Transverse colon (tissue), 4 donors: ENCODE measurements around the gene DISP1. TPM values are rescaled to one million over a fixed set of nuclear protein-coding genes. Genes with fewer than 3 reads are reported as not detected.

Source experiments
- DNase-seq: peaks from one replicate; pipeline ENCODE4 v3.0.0-alpha.2; 2019
- H3K27ac ChIP-seq, 4 donors: fragments of 200-600 bp; sonication (generic); 2 replicates each; pipeline ENCODE4 v1.5.1; 2016 to 2018; ENCODE audit warnings: inconsistent platforms in 4 of 4
- H3K27me3 ChIP-seq: fragments of 200-600 bp; sonication (generic); 2 replicates; pipeline ENCODE4 v1.5.1; 2017; ENCODE audit warnings: inconsistent platforms
- H3K36me3 ChIP-seq, 4 donors: fragments of 200-600 bp; sonication (generic); 2 replicates each; pipeline ENCODE4 v1.5.1; 2017 to 2019; ENCODE audit warnings: inconsistent platforms in 4 of 4
- H3K4me1 ChIP-seq, 4 donors: fragments of 200-600 bp; sonication (generic); 2 replicates each; pipeline ENCODE4 v1.5.1; 2017 to 2020; ENCODE audit warnings: inconsistent platforms in 4 of 4
- H3K4me3 ChIP-seq, 4 donors: fragments of 200-600 bp; sonication (generic); 1 replicate in 1 of 4; 2 replicates in 3 of 4; pipeline versions ENCODE4 v1.5.1 to v1.6.1; 2017 to 2019; ENCODE audit warnings: inconsistent platforms in 4 of 4
- H3K9me3 ChIP-seq, 2 donors: fragments of 200-600 bp; sonication (generic); 2 replicates each; pipeline ENCODE4 v1.5.1; 2017 to 2019; ENCODE audit warnings: inconsistent platforms in 2 of 2
- EP300 ChIP-seq: sonication (generic); formaldehyde crosslinking; IDR thresholded peaks from one replicate; pipeline ENCODE4 v1.6.1; 2017; ENCODE audit warnings: antibody characterized with exemption, low read depth
- POLR2A ChIP-seq: fragments of 450-650 bp; IDR thresholded peaks from one replicate; pipeline ENCODE4 v1.6.1; 2016; ENCODE audit warnings: antibody characterized with exemption, mild to moderate bottlenecking, moderate library complexity
- POLR2AphosphoS5 ChIP-seq, 3 donors: sonication (generic); formaldehyde crosslinking; IDR thresholded peaks; one replicate each; pipeline ENCODE4 v1.6.1; 2016; ENCODE audit warnings: antibody characterized with exemption in 3 of 3
- WGBS, 2 donors: methylation state at CpG; one replicate each; pipeline ENCODE4 v1.1.5; 2018; ENCODE audit warnings: low coverage in 1 of 2; 5-methylcytosine and 5-hydroxymethylcytosine counted together
- in situ Hi-C, 4 donors: fragments of 200-750 bp; cut with MboI; loops; one replicate each; pipeline versions ENCODE4 v1.15.0 to v1.15.1; 2017; ENCODE audit warnings: low sequenced_read_pairs in 3 of 4, low pct_ligation_motif_present in 1 of 4, low pct_unique_long_range_greater_than_20kb in 1 of 4
- intact Hi-C: fragments of 100-400 bp; cut with DNase I; formaldehyde crosslinking; loops from one replicate; pipeline ENCODE4 v1.15.1; 2023; ENCODE audit warnings: low total_unique reads
- total RNA-seq, 4 donors: library from RNA; depleted of rRNA; stranded (reverse); fragments of >200 nt; gene quantifications; one replicate each; pipeline ENCODE4 v1.1.0, GENCODE V29; 2016
- TF ChIP-seq, protein P1 (sequence below), 5 experiments: fragments of 200-600 bp in 3 of 5; fragments of 450-650 bp in 2 of 5; sonication (generic) in 3 of 5; IDR thresholded peaks; 1 replicate in 2 of 5; 2 replicates in 3 of 5; pipeline ENCODE4 v1.5.1; 2016 to 2017; ENCODE audit warnings: antibody characterized with exemption in 5 of 5, inconsistent platforms in 3 of 5, mild to moderate bottlenecking in 2 of 5, moderate library complexity in 1 of 5

DISP1 gene
- total RNA-seq, 4 donors from 2014 or later = 2.2 to 7.2 (median 5.6) TPM

DNA sequence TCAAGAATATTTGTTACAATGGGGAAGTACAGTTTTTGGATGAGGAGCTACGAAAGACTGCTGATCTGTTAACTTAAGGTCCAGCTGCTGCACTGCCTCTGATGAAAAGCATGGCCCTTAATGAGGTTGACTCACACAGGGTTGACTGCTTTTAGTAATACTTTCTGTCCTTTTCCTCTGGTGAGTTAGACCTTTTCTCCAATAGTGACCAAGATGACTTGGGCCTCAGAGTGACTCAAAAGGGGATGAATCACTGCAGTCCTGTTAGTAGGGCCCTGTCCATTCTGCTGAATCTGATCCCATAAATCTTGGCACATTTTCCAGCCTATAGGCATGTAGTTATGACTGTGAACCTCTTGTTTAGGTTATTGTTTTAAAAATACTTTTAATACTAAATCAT, 2.7 kb downstream of the DISP1 start:
- no peaks in the 10 kb centered on the region for H3K9me3 ChIP-seq
- intact Hi-C loops (no loop called here), in situ Hi-C loops (no loop called here)
- no peaks in the 10 kb centered on the region for H3K36me3 ChIP-seq
- H3K27ac ChIP-seq = peak overlapping the region; percentile 19 to 96 (median 56)
- WGBS, 2 donors = 61 to 75% methylated on average over 1 of the region's 1 CpG
- TF ChIP-seq, protein P1, sequence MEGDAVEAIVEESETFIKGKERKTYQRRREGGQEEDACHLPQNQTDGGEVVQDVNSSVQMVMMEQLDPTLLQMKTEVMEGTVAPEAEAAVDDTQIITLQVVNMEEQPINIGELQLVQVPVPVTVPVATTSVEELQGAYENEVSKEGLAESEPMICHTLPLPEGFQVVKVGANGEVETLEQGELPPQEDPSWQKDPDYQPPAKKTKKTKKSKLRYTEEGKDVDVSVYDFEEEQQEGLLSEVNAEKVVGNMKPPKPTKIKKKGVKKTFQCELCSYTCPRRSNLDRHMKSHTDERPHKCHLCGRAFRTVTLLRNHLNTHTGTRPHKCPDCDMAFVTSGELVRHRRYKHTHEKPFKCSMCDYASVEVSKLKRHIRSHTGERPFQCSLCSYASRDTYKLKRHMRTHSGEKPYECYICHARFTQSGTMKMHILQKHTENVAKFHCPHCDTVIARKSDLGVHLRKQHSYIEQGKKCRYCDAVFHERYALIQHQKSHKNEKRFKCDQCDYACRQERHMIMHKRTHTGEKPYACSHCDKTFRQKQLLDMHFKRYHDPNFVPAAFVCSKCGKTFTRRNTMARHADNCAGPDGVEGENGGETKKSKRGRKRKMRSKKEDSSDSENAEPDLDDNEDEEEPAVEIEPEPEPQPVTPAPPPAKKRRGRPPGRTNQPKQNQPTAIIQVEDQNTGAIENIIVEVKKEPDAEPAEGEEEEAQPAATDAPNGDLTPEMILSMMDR (IDR thresholded peaks at IDR 0.05) = no peak
- TF ChIP-seq EP300 = no peak
- no peak for TF ChIP-seq POLR2A
- peak in 2 of 3 donors; percentile 21 to 27 for TF ChIP-seq POLR2AphosphoS5 (IDR thresholded peaks at IDR 0.05)
- no peak for DNase-seq
- peaks cover 3 to 26% (median 11%) of the 10 kb centered on the region in 4 donors for H3K4me1 ChIP-seq
- no peak overlapping the region for H3K4me3 ChIP-seq
- H3K27me3 ChIP-seq = no peaks in the 10 kb centered on the region

DNA sequence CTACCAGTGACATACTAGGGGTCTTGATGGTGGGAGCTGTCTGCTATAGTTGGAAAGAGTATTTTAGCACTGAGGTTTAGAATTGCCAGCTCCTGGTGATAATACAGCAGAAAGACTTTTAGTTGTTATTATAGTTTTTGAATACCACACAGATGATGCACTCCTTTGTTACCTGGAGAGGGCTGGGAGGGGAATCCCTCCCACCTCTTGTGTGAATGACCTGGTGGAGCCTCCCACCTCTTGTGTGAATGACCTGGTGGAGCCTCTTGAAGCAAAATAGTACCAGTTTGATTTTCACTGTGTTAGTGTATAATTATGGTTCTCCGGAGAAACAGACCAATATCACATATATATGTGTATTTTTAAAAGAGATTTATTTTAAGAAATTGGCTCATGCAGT, 3.3 kb downstream of the DISP1 start:
- Histone ChIP-seq H3K4me3 (no peak overlapping the region), H3K4me1 (peaks cover 3 to 26% (median 11%) of the 10 kb centered on the region in 4 donors), H3K27ac (peak overlapping the region in 3 of 4 donors; percentile 19 to 96 (median 93)), H3K36me3 (no peaks in the 10 kb centered on the region), H3K27me3 (no peaks in the 10 kb centered on the region), H3K9me3 (no peaks in the 10 kb centered on the region)
- WGBS, 2 donors = 67 to 100% methylated on average over 1 of the region's 1 CpG
- TF ChIP-seq POLR2A (no peak), POLR2AphosphoS5 (IDR thresholded peaks at IDR 0.05) (no peak), EP300 (no peak)
- TF ChIP-seq, protein P1 (IDR thresholded peaks at IDR 0.05) = no peak
- in situ Hi-C loops = no loop called here
- intact Hi-C loops = no loop called here
- DNase-seq = no peak

DNA sequence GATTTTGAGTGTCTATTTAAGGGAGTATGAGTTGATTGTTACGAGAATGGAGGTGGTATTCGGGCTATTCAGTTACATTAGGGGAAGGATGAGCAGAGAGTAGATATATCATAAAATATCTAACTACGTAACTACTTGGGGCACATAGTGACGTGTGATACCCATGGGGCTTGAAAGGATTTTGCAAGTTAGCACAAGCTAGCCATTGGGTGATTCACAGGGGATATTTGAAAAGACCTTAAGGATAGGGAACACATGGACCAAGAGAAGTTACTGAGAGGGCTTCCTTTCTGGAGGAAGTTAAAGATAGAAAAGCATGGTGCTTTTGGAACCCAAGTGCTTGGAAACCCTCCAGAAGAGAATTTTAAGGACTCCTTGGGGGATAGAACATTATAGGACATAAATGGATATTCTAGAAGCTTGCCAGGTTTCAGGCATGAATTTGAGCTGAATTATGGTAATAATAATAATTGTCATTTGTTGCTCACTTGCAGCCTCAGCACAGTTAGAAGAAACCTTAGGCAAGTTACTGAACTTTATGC, 5.4 kb downstream of the DISP1 start:
- WGBS, 2 donors = 89 to 100% methylated on average over 3 to 4 of the region's 4 CpGs
- no peaks in the 10 kb centered on the region for H3K27me3 ChIP-seq
- no peak overlapping the region for H3K27ac ChIP-seq
- H3K9me3 ChIP-seq = no peaks in the 10 kb centered on the region
- DNase-seq = no peak
- TF ChIP-seq POLR2A (no peak), EP300 (no peak), POLR2AphosphoS5 (IDR thresholded peaks at IDR 0.05) (no peak)
- TF ChIP-seq, protein P1 (IDR thresholded peaks at IDR 0.05) = no peak
- intact Hi-C loops = no loop called here
- H3K4me3 ChIP-seq = no peak overlapping the region
- H3K4me1 ChIP-seq = peaks cover 3 to 19% (median 11%) of the 10 kb centered on the region in 4 donors
- in situ Hi-C loops = no loop called here
- H3K36me3 ChIP-seq = no peaks in the 10 kb centered on the region

DNA sequence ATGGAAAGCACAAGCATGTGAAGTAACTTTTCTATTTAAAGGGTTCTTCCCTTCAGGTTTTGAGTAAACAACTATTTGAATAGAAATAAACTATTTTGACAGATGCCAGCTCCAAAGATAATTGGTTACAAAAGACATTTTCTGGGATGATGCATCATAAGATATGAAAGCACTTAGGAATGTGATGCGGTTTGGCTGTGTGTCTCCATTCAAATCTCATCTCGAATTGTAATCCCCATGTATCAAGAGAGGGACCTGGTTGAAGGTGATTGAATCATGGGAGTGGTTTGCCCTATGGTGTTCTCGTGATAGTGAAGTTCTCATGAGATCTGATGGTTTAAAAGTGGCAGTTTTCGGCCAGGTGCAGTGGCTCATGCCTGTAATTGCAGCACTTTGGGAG, 6.4 kb downstream of the DISP1 start:
- intact Hi-C loops = no loop called here
- Histone ChIP-seq H3K4me3 (no peak overlapping the region), H3K36me3 (no peaks in the 10 kb centered on the region), H3K4me1 (peaks cover 3 to 10% (median 5%) of the 10 kb centered on the region in 4 donors), H3K9me3 (no peaks in the 10 kb centered on the region), H3K27ac (no peak overlapping the region), H3K27me3 (no peaks in the 10 kb centered on the region)
- TF ChIP-seq, protein P1 (IDR thresholded peaks at IDR 0.05) = no peak
- TF ChIP-seq POLR2A (no peak), POLR2AphosphoS5 (IDR thresholded peaks at IDR 0.05) (no peak), EP300 (no peak)
- 94 to 100% methylated on average over 2 to 4 of the region's 4 CpGs for WGBS, 2 donors
- in situ Hi-C loops = no loop called here
- no peak for DNase-seq
